ENCODE measurements around the gene IL17REL.

DNA sequence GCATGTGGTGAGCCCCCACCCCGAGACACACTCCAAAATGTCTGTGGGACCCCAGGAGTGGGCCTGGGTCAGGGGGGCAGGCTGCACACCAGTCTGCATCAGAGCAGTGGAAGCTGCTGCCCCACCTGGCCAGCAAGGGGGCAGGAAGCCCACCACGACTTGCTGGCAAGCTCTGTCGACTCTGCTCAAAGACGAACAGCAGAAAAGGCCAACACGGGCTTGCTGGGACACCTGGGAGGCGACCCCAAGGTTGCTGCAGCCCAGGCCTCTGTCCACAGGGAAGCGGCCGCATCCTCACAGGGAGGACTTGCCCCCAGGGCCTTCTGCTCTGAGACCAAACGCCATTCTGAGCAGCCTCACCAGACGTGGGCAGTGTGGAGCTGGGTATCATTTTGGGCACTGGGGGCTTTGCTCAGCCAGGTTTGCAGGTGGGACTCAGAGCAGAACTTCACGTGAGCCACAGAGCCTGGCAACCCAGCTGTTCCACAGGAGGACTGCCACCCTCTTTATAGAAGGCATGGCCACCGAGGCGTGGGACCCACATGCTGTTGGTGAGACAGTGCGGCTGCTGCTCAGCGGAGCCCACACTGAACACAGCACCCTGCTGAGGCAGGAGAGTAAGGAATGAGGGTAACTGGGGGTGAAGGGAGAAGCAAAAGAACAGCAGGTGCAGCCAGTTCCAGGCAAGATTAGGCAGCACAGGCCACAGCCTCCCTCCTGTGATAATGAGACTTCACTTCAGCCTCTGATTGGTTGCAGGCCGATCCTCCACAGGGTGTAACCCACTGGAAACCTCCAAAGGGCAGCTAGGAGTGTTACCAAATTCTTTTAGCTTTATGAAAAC, 11.0 kb downstream of the IL17REL start:
- TF ChIP-seq, protein P1, sequence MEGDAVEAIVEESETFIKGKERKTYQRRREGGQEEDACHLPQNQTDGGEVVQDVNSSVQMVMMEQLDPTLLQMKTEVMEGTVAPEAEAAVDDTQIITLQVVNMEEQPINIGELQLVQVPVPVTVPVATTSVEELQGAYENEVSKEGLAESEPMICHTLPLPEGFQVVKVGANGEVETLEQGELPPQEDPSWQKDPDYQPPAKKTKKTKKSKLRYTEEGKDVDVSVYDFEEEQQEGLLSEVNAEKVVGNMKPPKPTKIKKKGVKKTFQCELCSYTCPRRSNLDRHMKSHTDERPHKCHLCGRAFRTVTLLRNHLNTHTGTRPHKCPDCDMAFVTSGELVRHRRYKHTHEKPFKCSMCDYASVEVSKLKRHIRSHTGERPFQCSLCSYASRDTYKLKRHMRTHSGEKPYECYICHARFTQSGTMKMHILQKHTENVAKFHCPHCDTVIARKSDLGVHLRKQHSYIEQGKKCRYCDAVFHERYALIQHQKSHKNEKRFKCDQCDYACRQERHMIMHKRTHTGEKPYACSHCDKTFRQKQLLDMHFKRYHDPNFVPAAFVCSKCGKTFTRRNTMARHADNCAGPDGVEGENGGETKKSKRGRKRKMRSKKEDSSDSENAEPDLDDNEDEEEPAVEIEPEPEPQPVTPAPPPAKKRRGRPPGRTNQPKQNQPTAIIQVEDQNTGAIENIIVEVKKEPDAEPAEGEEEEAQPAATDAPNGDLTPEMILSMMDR (IDR thresholded peaks at IDR 0.05) = no peak
- TF ChIP-seq POLR2A (IDR thresholded peaks at IDR 0.05) = no peak
